ENCODE measurements around the gene KSR2.

Gene KSR2

DNA sequence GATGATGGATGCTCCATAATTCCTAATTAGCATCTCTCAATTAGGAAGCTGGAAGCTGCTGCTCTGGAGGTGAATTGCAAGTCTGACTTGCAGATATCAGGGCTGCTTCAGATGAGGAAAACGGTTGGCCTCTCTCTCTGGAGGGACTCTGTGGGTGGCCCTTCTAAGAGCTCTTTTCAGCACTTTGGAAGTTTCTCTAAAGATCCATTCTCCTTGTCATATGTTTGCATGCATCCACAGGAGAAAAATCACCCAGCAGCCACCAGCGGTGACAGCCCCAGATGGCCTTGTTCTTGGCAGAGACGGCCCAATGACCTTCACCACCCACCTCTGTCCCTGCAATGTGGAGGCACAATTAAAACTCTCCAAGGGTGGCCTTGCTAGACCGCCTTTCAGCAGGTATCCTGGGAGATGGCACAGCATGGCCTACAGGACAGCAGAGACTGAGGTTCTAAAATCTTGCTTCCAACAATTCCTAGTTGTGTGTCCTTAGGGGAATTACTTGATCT, 42.3 kb downstream of the KSR2 start:
- H3K4me3 ChIP-seq (ENCODE audit: low read depth, low read length), result no peak overlapping the region

DNA sequence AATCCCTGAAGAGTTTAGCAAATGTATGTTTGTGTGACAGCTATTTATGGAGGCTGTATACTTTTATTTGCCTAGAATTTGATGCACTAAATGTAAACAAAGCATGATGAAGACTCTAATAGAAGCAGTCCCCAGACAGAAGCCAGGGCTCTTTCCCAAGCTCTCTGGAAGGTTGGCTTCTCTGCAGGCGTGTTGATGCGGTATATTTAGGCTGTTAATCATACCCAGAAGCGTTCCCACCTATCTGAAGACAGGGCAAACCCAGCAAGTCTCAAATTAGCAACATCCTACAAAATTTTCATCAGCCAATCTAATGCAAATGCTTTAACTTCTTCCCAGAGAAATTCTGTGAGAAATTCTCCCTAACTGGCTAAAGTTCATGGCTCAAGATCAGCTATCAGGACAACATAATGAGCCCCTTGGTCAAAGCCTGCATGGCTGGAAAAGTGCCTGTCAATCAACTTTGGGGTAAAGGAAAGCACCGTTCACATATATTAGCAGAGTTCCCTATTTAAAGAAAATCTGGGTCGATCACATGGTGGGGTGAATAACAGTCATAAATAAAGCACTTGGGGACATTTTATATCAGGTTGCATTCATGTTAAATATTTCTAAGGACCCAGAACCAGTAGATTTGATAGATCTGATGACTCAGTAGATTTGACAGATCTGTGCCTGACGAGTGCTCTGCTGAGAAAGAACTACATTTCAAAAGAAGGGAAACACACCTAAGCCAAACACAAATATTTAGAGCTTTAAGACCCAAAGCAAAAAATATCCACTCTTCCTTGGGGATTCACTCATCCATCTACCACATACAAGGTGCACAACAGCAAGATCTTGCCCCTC, 46.6 kb downstream of the KSR2 start:
- H3K4me3 ChIP-seq (ENCODE audit: low read depth, low read length), result no peak overlapping the region
- TF ChIP-seq, protein P1, sequence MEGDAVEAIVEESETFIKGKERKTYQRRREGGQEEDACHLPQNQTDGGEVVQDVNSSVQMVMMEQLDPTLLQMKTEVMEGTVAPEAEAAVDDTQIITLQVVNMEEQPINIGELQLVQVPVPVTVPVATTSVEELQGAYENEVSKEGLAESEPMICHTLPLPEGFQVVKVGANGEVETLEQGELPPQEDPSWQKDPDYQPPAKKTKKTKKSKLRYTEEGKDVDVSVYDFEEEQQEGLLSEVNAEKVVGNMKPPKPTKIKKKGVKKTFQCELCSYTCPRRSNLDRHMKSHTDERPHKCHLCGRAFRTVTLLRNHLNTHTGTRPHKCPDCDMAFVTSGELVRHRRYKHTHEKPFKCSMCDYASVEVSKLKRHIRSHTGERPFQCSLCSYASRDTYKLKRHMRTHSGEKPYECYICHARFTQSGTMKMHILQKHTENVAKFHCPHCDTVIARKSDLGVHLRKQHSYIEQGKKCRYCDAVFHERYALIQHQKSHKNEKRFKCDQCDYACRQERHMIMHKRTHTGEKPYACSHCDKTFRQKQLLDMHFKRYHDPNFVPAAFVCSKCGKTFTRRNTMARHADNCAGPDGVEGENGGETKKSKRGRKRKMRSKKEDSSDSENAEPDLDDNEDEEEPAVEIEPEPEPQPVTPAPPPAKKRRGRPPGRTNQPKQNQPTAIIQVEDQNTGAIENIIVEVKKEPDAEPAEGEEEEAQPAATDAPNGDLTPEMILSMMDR (IDR thresholded peaks at IDR 0.05; ENCODE audit: low read depth, low read length), result no peak

More for the DNA sequence above, 42.3 kb downstream of the KSR2 start:
- TF ChIP-seq, protein P1 (IDR thresholded peaks at IDR 0.05; ENCODE audit: low read depth, low read length), result no peak

DNA sequence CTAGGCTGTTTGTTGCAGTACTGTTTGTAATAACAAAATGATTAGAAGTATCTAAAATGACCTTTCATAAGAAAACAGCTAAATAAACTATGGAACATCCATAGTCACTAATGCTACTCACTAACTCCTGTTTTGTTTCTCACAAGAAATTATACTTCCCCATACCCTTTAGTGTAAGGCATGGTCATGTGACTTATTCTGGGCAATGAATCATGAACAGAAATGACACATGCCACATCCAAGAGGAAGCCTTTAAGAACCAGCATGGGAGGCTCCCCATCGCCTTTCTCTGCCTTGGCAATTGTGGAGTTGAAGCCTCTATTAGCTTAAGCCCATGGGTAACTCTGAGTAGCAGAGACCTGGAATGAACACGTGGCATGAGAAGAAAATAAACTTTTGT, 49.3 kb downstream of the KSR2 start:
- TF ChIP-seq, protein P1 (IDR thresholded peaks at IDR 0.05; ENCODE audit: low read depth, low read length), result no peak
- no peak overlapping the region for H3K4me3 ChIP-seq (ENCODE audit: low read depth, low read length)

DNA sequence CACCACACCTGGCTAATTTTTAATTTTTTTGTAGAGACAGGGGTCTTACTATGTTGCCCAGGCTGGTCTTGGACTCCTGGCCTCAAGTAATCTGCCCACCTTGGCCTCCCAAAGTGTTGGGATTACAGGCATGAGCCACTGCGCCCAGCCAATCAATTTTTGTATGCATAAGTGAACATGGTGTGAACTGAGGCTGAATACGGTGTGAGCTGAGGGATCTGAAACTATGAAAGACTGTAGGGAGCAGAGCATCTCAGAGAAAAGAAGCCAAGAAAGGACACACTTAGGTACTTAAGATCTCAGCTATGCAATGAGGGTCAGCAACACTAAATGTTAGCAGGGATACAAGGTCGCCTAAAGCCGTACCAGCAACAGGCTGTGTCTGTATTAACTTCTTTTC, 54.1 kb downstream of the KSR2 start:
- TF ChIP-seq, protein P1 (IDR thresholded peaks at IDR 0.05; ENCODE audit: low read depth, low read length), result no peak

DNA sequence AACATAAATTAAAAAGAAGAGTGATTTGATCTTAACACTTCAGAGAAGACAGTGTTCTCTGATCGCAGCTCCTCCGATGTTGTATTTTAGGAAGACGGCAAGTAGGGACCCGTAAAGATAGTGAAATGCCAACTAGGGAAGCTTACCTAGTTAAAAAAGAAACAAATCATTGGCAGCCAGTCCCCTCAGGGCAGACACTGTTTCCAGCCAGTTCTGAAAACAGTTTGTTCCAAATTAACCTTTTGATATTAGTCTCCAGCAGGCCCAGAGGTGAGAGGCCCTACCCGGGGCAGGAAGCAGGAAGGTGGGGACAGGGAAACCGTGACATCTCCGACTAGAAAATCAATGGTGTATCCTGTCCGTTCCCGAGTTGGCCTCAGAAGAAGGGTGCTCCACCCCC, 56.0 kb downstream of the KSR2 start:
- TF ChIP-seq, protein P1 (IDR thresholded peaks at IDR 0.05; ENCODE audit: low read depth, low read length), result no peak

More for the DNA sequence above, 54.1 kb downstream of the KSR2 start:
- H3K4me3 ChIP-seq (ENCODE audit: low read depth, low read length), result no peak overlapping the region

DNA sequence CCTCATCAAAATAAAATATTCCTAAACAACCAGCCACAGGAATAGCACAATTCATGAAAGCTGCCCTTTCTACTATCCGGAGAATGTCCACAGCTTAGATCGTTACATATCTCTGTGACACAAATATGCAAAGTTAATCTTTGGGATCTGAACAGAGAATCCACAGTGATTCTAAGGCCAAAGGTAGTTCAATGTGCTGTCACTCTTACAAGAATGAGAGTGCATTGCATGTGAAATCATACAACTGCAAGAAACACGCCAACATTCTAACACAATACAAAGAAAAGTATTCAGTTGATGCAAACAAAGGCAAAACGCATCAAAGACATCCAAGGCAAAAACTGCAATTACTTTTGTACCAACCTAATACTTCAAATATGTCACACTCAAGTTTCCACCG, 60.4 kb downstream of the KSR2 start:
- H3K4me3 ChIP-seq (ENCODE audit: low read depth, low read length), result no peak overlapping the region
- TF ChIP-seq, protein P1 (IDR thresholded peaks at IDR 0.05; ENCODE audit: low read depth, low read length), result no peak

More for the DNA sequence above, 56.0 kb downstream of the KSR2 start:
- no peak overlapping the region for H3K4me3 ChIP-seq (ENCODE audit: low read depth, low read length)

DNA sequence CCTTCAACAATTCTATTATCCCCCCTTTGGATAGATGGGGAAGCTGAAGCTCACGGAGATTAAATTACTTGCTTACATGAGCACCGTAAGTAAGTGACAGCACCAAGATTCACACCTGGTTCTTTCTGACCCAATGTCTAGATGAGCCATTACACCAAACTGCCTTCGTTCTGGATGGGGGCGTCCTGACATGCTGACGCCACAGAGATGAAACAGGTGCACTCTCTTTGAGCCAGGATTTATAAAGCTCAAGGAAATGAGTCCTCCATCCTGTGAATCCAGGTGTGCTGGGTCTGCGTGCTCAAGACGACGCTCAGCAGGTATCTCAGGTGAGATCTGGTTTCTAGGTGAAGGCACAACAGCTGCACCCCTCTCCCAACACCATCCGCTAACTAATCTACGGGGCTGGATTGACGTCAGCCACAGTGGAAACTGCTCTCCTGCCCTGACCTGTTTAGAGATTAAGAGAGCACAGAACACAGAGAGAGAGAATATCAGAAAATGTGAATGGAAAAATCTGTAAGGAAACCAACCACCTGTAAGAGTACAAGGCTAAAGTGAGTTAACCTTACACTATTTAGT, 61.6 kb downstream of the KSR2 start:
- TF ChIP-seq, protein P1 (IDR thresholded peaks at IDR 0.05; ENCODE audit: low read depth, low read length), result no peak
- no peak overlapping the region for H3K4me3 ChIP-seq (ENCODE audit: low read depth, low read length)
